Measurements from ENCODE around the gene ANO8. TPM values are rescaled to one million over a fixed set of nuclear protein-coding genes. Genes with fewer than 3 reads are reported as not detected.
"Not testable (repeated sequence)": the region's sequence is repeated elsewhere in the genome, so short reads cannot be mapped to it uniquely, and the experiment has no call there.

ANO8 gene
- total and polyA plus RNA-seq, 7 donors, result 0.46 to 10.5 (median 2.5) TPM

DNA sequence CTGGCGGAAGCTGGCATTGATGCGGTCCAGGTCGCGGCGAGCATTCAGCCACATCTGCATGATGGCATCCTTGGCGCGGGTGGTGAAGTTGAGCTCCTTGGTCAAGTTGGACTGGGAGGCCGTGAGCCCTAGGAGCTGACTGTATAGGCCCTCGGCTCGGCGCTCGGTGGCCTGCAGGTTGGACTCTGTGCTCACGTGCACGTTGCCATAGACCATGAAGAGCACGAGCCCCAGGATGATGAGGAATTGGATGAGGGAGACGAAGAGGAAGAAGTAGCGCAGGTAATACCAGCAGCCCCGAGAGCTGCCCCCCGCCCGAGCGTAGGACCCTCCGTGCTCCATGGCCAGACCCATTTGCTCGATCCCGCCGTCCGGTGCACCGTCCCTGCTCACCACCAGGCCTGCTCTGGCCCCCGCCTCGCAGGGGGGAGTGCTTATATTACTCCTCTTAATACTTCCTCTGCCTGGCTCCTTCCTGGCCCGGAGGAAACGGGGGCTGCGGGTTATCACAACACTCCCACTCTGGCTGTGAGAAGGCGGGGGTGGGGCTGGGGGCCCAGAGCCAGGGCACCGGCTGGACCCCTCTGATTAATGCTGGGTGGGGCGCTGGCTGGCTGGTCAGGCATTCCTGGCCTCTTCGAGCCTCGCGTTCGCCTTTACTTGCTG, 42.4 kb upstream of the ANO8 start, which contains the start of gene PLVAP:
Gene PLVAP, minus strand, starts transcription at position 408 of the 666 bp plus-strand sequence. Its CDS starts 54 bp downstream, at position 354.
- H3K27me3 ChIP-seq, result no peaks in the 10 kb centered on the region
- intact Hi-C loops (cut with DNase I), result no loop called here
- 51 to 64% methylated on average over 39 of the region's 39 CpGs for WGBS, 2 donors
- TF ChIP-seq EP300 (IDR thresholded peaks at IDR 0.05), result no peak
- TF ChIP-seq POLR2A (IDR thresholded peaks at IDR 0.05), result no peak
- TF ChIP-seq POLR2AphosphoS5 (IDR thresholded peaks at IDR 0.05), result peak in 3 of 4 donors; percentile 10 to 39 (median 26)
- TF ChIP-seq, protein P1, sequence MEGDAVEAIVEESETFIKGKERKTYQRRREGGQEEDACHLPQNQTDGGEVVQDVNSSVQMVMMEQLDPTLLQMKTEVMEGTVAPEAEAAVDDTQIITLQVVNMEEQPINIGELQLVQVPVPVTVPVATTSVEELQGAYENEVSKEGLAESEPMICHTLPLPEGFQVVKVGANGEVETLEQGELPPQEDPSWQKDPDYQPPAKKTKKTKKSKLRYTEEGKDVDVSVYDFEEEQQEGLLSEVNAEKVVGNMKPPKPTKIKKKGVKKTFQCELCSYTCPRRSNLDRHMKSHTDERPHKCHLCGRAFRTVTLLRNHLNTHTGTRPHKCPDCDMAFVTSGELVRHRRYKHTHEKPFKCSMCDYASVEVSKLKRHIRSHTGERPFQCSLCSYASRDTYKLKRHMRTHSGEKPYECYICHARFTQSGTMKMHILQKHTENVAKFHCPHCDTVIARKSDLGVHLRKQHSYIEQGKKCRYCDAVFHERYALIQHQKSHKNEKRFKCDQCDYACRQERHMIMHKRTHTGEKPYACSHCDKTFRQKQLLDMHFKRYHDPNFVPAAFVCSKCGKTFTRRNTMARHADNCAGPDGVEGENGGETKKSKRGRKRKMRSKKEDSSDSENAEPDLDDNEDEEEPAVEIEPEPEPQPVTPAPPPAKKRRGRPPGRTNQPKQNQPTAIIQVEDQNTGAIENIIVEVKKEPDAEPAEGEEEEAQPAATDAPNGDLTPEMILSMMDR (IDR thresholded peaks at IDR 0.05), result no peak
- no peaks in the 10 kb centered on the region for H3K4me1 ChIP-seq
- H3K27ac ChIP-seq, result peak within 1 kb of the TSS in 2 of 4 donors; percentile 3 to 5
- H3K9me3 ChIP-seq, result no peaks in the 10 kb centered on the region
- DNase-seq, result no peak
- no peaks in the 10 kb centered on the region for H3K36me3 ChIP-seq
- peak within 1 kb of the TSS in 3 of 4 donors; percentile 9 to 21 (median 14) for H3K4me3 ChIP-seq

DNA sequence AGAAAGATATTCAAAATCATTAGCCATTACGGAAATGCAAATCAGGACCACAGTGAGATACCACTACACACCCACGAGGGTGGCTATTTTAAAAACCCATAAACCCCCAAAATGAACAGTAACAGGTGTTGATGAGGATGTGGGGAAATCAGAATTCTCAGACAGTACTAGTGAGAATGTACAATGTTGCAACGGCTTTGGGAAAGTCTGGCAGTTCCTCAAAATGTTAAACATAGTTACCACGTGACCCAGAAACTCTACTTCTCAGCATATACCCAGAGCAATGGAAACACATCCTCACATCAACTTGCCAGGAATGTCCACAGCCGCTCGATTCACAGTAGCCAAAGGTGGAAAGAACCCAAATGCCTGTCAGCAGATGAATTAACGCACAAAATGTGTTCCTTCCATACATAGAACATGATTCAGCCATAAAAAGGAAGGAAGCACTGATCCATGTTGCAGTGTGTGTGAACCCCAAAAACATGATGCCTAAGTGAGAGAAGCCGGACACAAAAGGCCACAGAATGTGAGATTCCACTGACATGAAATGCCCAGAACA, 35.5 kb upstream of the ANO8 start:
- no peak for DNase-seq
- peaks cover 0 to 7% (median 3%) of the 10 kb centered on the region in 4 donors for H3K4me1 ChIP-seq
- intact Hi-C loops (cut with DNase I), result no loop called here
- 23 to 49% methylated on average over 8 of the region's 8 CpGs for WGBS, 2 donors
- no peak overlapping the region for H3K4me3 ChIP-seq
- H3K27me3 ChIP-seq, result no peaks in the 10 kb centered on the region
- TF ChIP-seq POLR2AphosphoS5 (IDR thresholded peaks at IDR 0.05), result no peak
- no peak for TF ChIP-seq POLR2A (IDR thresholded peaks at IDR 0.05)
- TF ChIP-seq EP300 (IDR thresholded peaks at IDR 0.05), result no peak
- TF ChIP-seq, protein P1 (IDR thresholded peaks at IDR 0.05), result no peak
- H3K27ac ChIP-seq, result peak overlapping the region in 1 of 4 donors; percentile 21
- no peaks in the 10 kb centered on the region for H3K9me3 ChIP-seq
- no peaks in the 10 kb centered on the region for H3K36me3 ChIP-seq

DNA sequence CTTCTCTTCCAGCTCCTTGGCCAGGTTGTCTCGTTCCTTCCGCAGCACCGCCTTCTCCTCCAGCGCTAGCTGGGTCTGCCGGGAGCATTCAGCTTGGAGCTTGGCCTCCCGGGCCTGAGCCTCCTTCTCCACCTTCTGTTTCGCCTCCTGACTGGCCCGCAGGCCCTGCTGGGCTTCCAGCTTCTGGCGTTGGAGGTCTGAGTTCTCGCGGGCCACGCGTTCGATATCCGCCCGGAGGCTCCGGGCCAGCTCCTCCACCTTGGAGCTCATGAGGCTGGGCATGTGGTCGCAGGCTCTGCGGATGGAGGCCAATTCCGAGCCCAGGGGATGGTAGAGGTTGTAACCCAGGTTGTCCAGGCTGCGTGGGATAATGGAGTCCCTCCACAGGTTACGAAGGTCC, 30.7 kb upstream of the ANO8 start:
- intact Hi-C loops (cut with DNase I), result no loop called here
- TF ChIP-seq, protein P1 (IDR thresholded peaks at IDR 0.05), result no peak
- no peak for TF ChIP-seq POLR2A (IDR thresholded peaks at IDR 0.05)
- TF ChIP-seq POLR2AphosphoS5 (IDR thresholded peaks at IDR 0.05), result no peak
- TF ChIP-seq EP300 (IDR thresholded peaks at IDR 0.05), result no peak
- no peaks in the 10 kb centered on the region for H3K36me3 ChIP-seq
- H3K27me3 ChIP-seq, result no peaks in the 10 kb centered on the region
- no peaks in the 10 kb centered on the region for H3K9me3 ChIP-seq
- H3K4me3 ChIP-seq, result no peak overlapping the region
- no peak overlapping the region for H3K27ac ChIP-seq
- DNase-seq, result no peak
- H3K4me1 ChIP-seq, result peaks cover 0 to 5% (median 3%) of the 10 kb centered on the region in 4 donors
- 92 to 95% methylated on average over 22 of the region's 22 CpGs for WGBS, 2 donors

DNA sequence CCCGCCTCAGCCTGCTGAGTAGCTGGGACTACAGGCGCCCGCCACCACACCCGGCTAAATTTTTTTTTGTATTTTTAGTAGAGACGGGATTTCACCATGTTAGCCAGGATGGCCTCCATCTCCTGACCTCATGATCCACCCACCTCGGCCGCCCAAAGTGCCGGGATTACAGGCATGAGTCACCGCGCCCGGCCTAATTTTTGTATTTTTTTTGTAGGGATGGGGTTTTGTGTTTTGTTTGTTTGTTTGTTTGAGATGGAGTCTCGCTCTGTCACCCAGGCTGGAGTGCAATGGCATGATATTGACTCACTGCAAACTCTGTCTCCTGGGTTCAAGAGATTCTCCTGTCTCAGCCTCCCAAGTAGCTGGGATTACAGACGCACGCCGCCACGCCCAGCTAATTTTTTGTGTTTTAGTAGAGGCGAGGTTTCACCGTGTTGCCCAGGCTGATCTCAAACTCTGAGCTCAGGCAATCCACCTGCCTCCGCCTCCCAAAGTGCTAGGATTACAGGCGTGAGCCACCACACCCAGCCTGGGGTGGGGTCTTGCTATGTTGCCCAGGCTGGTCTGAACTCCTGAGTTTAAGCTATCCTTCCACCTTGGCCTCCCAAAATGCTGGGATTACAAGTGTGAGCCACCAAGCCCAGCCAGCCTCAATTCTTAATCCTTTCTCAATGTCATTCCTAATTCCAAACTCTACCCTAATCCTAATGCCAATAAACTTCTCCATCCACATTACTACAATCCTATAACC, 29.4 kb upstream of the ANO8 start:
- DNase-seq; H3K27ac ChIP-seq; H3K4me1 ChIP-seq; H3K27me3 ChIP-seq; intact Hi-C loops (cut with DNase I); H3K9me3 ChIP-seq; H3K4me3 ChIP-seq; H3K36me3 ChIP-seq: not testable (repeated sequence)
- WGBS, 2 donors, result 76 to 93% methylated on average over 20 of the region's 20 CpGs
